Left ventricle myocardium inferior (tissue), 1 donor: Measurements from ENCODE around the gene ARHGEF16. TPM values are rescaled to one million over a fixed set of nuclear protein-coding genes. Genes with fewer than 3 reads are reported as not detected.

Experiments used
- DNase-seq: peaks from one replicate; pipeline ENCODE4 v3.0.0-alpha.2; 2020
- H3K27ac ChIP-seq: fragments of 200-600 bp; replicated peaks from 2 replicates; pipeline ENCODE4 v1.8.0; 2021
- H3K27me3 ChIP-seq: fragments of 200-600 bp; 2 replicates; pipeline ENCODE4 v1.8.0; 2021; ENCODE audit warnings: low read depth
- H3K36me3 ChIP-seq: fragments of 200-600 bp; 2 replicates; pipeline ENCODE4 v1.8.0; 2021
- H3K4me1 ChIP-seq: fragments of 200-600 bp; 2 replicates; pipeline ENCODE4 v1.8.0; 2021
- H3K4me3 ChIP-seq: fragments of 200-600 bp; 2 replicates; pipeline ENCODE4 v1.8.0; 2021; ENCODE audit warnings: mild to moderate bottlenecking, moderate library complexity
- H3K9me3 ChIP-seq: fragments of 200-600 bp; replicated peaks from 2 replicates; pipeline ENCODE4 v1.8.0; 2021
- CTCF ChIP-seq: fragments of 200-600 bp; IDR thresholded peaks from 2 replicates; pipeline ENCODE4 v1.8.0; 2021; ENCODE audit warnings: antibody characterized with exemption, mild to moderate bottlenecking, borderline replicate concordance
- intact Hi-C: fragments of 100-400 bp; cut with micrococcal nuclease; formaldehyde crosslinking; loops from one replicate; pipeline ENCODE4 v1.11.0; 2022
- total RNA-seq: library from RNA; stranded (reverse); fragmentation: NEBNext Ultra II Directional; extraction: Animal tissue kit (Norgen Biotek cat#: 25700); gene quantifications from one replicate; pipeline ENCODE4 v1.2.1, GENCODE V29; 2021
- donor health status: DM: no; HTN: yes; CAD: no; lungs with severe emphysema.

Gene ARHGEF16
- total RNA-seq, 1 donor from 2014 or later, result 0.52 TPM

DNA sequence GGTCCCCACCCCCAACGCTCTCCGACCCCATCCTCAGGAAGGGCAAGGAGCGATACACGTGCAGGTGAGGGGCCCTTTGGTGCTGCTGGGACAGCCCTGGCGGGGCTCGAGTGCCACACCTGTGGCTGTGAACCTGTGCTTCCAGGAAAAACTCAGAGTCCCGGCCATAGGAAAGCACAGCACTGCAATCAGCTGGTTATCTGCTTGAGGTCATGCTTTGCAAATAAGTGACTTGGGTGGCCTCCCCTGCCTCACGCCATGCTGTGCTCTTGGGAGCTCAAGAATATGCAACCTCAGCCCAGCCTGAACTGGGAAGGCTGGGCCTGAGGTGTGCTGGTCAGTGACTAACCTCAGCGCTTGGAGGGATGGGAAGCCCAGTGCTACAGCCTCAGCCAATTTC, 36.5 kb upstream of the ARHGEF16 start:
- no peaks in the 10 kb centered on the region for H3K27me3 ChIP-seq
- intact Hi-C loops, result no loop called here

GRCh38 chr1:3418600-3418999, 35.9 kb upstream of the ARHGEF16 start:
- Histone ChIP-seq H3K27ac (no peak overlapping the region), H3K36me3 (peaks cover 8% of the 10 kb centered on the region), H3K9me3 (peaks cover 8% of the 10 kb centered on the region), H3K4me3 (no peak overlapping the region), H3K4me1 (peaks cover 55% of the 10 kb centered on the region), H3K27me3 (no peaks in the 10 kb centered on the region)
- TF ChIP-seq CTCF, result no peak
- intact Hi-C loops, result no loop called here
- DNase-seq, result no peak

More for the DNA sequence above, 36.5 kb upstream of the ARHGEF16 start:
- Histone ChIP-seq H3K27ac (no peak overlapping the region), H3K9me3 (peaks cover 8% of the 10 kb centered on the region), H3K36me3 (peaks cover 8% of the 10 kb centered on the region), H3K4me3 (no peak overlapping the region), H3K4me1 (peaks cover 48% of the 10 kb centered on the region)
- DNase-seq, result no peak
- TF ChIP-seq CTCF, result no peak

DNA sequence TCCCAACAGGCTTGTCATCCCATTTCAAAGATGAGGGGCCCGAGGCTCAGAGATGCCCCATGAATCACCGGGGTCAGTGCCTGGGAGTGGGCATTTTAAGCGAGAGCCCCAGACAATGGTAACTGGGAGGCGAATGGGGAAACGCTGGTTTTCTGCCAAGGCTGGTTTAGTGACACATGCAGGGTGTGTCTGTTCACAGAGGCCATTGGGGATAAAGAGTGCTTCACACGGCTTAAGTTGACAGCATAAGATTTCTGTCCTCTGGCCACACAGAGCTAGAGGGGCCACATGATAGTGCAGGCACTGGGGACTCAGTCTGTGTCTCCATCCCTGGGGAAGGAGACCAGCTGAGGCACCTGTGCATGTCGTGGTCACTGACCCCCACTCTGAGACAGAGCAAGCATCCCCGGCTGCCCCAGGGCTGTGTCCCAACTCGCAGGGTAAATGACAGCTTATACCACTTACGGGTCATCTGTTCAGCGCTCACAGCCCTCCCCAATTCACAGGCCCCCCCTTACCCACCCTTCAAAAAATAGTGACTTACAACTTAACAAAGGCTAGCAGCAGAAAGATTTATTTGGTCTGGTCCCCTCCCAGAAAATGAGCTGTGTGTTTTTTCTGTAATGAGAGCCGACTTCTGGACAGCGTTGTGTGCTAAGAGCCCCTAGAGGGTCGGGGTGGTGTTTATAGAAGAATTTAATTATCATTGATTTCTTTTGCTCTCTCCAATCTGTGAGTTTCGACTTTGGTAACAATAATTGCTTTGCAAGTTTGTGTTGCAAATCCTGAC, 34.9 kb upstream of the ARHGEF16 start:
- Histone ChIP-seq H3K4me3 (no peak overlapping the region), H3K27ac (no peak overlapping the region), H3K36me3 (peaks cover 8% of the 10 kb centered on the region), H3K9me3 (peaks cover 8% of the 10 kb centered on the region), H3K27me3 (no peaks in the 10 kb centered on the region), H3K4me1 (peaks cover 56% of the 10 kb centered on the region)
- intact Hi-C loops, result loop anchor here (5.0 kb wide), 1 partner anchor 407 kb away; no protein-coding TSS in a partner anchor
- no peak for DNase-seq
- TF ChIP-seq CTCF, result no peak

DNA sequence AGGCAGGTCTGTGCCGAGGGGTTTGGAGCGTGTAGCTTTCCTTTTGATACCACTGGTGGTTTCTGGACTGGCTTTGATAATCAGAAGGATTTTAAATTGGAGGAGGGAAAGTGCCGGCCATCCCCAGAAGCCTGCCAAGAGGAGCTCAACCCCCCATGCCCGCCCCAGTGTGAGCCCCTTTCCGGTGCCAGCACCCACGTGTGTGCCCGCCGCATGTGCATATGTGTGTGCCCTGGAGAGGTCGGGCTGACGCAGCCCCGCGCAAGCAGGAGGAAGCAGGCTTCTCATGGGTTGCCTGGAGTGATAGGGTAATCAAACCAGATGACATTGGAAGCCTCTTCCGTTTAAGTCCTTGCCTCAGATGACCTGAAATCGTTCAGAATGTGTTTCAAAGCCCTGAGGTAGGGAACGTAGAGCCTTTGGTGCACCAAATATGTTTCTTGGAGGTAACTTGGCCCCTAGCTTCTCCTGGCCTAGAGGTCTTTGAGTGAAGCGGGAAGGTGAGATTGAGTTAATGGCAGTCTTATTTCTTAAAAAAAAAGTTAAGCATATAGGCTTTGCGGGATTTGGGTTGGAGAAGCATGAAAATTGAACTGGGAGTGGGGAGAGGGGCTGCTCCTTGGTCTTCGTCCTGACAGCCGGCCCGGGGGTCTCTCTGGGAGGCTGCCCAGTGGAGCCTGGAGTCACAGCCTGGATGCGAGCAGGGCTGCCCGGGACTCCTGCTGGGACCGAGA, 34.1 kb upstream of the ARHGEF16 start:
- DNase-seq, result no peak

More for the DNA sequence above, 34.1 kb upstream of the ARHGEF16 start:
- H3K36me3 ChIP-seq, result peaks cover 8% of the 10 kb centered on the region
- no peak overlapping the region for H3K4me3 ChIP-seq
- intact Hi-C loops, result loop anchor here (5.0 kb wide), 1 partner anchor 408 kb away; no protein-coding TSS in a partner anchor
- H3K27ac ChIP-seq, result no peak overlapping the region
- peaks cover 8% of the 10 kb centered on the region for H3K9me3 ChIP-seq
- no peak for TF ChIP-seq CTCF
- peaks cover 56% of the 10 kb centered on the region for H3K4me1 ChIP-seq
- peaks cover under 1% of the 10 kb centered on the region for H3K27me3 ChIP-seq
